GM19238 (cell line): Measurements from ENCODE around the gene TIMM22.
"Not testable (repeated sequence)": the region's sequence is repeated elsewhere in the genome, so short reads cannot be mapped to it uniquely, and the experiment has no call there.

Source experiments
- DNase-seq: peaks from one replicate; pipeline ENCODE4 v3.0.0; 2011; ENCODE audit warnings: low spot score; ENCODE audit not compliant: insufficient read length

TIMM22 gene

GRCh38 chr17:996554-997344 is at the start of gene TIMM22:
Gene TIMM22 (plus strand): TSS chr17:997129. CDS start chr17:997143, 14 bp downstream.
- peak; percentile 95 for DNase-seq

- no peak for DNase-seq
These were observed 48.6 kb upstream of the TIMM22 start for GRCh38 chr17:948284-948852.

DNA sequence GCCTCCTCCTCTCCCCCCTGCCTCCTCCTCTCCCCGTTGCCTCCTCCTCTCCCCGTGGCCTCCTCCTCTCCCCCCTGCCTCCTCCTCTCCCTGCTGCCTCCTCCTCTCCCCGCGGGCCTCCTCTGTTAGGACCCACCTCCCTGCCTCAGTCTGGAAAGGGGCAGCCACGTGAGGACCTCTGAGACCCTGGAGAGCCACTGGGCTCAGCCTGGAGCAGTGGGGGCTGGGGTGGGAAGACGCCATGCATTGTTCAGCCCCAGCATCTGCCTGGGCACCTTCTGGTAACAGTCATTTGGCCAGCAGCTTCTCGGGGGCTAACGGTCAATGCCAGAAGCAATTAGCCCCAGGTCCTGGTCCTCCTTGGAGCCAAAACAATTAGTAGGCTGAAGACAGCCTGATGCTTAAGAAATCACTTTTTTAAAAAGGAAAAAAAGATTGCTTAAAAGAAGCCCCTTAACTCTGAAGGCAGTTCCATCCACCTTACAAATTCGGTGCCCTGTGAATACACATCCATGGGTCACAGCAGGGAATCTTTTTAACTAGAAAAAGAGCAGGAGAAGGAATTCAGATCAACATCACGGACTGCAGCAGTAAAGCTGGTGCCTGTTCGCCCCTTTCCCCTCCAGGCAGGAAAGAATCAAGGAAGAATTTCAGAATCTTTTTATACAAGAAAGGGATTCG is 47.2 kb upstream of the TIMM22 start:
- DNase-seq, result no peak

GRCh38 chr17:951325-952132 is 45.4 kb upstream of the TIMM22 start:
- no peak for DNase-seq

- DNase-seq, result not testable (repeated sequence)
These were observed 44.3 kb upstream of the TIMM22 start for GRCh38 chr17:952592-952991.

DNA sequence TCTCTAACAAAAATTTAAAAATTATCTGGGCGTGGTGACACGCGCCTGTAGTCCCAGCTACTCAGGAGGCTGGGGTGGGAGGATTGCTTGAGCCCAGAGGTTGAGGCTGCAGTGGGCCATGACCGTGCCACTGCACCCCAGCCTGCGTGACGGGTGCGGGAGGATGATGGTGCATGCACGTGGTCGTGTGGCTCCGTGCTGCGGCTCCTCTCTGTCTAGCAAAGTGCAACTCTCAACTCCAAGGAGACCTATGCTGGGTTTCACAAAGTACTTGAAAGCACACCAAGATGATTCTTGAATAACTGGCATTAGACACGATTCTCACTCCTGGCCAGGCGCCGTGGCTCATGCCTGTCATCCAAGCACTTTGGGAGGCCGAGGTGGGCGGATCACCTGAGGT is 43.2 kb upstream of the TIMM22 start:
- DNase-seq, result no peak

DNA sequence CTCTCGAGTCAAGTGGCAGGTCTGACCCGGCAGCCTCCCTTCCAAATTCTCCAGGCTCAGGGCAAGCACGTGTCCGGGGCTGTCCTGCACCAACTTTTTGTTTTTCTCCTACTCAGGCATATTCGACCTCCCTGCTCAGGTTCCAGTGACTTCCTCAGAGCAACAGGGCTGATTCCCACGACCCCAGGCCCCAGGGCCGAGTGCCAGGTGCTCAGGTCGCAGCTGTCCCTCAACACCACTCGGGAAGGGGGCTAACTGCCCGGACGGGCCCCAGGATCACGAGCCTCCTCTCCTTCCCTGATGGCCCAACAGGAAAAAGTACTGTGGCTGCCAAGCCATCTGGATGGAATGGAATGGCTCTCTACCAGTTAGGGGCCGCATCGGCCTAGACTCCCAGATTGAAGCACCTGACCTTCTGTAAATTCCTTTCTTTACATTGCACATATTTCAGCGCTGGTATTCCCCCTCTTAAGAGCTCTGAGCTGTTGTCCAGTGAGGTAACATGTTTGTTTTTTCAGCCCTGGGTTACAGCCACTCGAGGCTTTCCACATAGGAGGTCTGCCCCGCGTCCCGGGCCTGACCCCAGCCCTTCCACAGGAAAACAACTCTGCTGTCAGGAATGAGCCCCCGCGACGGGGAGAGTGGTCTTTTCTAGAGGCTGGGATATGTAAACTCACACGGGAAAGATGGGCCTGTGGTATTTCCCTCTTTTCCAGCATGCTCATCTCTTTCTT is 42.3 kb upstream of the TIMM22 start:
- no peak for DNase-seq

GRCh38 chr17:956905-957304 is 40.0 kb upstream of the TIMM22 start:
- DNase-seq, result no peak

- DNase-seq, result no peak
These were observed 39.0 kb upstream of the TIMM22 start for GRCh38 chr17:957856-958421.

DNA sequence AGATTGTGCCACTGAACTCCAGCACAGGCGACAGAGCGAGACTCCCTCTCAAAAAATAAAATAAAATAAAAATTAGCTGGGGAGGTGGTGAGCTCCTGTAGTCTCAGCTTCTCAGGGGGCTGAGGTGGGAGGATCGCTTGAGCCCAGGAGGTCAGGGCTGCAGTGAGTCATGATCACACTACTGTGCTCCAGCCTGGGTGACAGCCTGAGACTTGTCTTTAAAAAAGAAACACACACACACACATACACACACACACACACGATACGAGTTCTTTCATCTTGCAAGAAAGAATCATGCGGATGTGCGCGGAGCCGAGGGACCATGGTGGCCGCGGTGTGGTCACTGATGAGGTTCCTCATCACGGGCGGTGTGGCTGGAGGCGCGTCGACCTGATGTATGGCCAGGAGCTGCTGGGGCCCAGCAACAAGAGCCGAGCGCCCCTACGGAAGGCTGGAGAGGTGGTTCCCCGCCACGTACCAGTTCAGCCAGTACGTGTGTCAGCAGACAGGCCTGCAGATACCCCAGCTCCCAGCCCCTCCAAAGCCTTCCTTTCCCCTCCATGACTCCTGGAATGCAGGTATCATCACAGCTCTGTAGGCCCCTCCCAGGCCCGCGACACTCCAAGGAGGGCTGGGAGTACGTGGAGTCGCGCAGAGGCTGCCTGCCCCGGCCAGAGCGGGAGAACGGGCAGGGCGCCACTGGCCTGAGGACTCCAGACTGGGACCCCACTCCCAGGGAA is 38.0 kb upstream of the TIMM22 start:
- DNase-seq, result no peak

- no peak for DNase-seq
These were observed 34.8 kb upstream of the TIMM22 start for GRCh38 chr17:962166-962565.

- no peak for DNase-seq
These were observed 34.3 kb upstream of the TIMM22 start for GRCh38 chr17:962670-963069.

DNA sequence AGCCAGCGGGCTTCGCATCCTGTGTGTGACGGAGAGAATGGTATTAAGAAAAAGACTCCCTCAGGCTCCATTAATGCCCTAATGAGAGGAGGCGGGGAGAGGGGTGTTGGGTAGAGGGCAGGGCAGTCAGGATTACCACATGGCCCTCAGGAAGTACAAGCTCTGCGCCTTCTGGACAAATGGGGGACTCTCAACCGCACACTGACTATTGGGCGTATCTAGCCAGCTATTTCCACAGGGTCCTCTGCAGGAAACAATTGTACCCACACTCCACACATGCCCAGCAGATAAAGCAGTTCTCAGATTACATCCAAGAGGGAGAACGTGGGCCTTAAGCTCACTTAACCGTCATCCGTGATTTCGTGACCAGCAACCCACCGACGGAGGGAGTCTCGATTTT is 32.1 kb upstream of the TIMM22 start:
- no peak for DNase-seq

GRCh38 chr17:965311-965989 is 31.5 kb upstream of the TIMM22 start:
- DNase-seq, result no peak

DNA sequence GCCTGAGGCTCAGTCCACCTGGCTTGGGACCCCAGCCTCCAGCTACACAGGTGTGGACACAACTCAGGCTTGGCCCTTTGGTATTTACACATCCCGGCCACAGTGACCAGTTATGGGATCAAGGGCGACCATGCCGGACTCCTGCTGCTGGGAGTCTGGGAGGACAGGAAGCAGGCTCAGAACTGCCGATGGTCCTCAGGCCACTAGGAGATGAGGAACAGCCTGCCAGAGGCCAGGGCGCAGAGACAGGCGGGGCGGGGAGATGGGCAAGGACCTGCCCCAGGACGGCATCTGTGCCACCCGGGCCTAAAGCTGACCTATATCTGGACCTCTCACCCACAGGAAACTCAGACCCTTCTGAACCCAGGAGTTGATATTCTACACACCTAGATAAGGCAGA is 29.8 kb upstream of the TIMM22 start:
- no peak for DNase-seq

- no peak for DNase-seq
These were observed 27.9 kb upstream of the TIMM22 start for GRCh38 chr17:968812-969730.

DNA sequence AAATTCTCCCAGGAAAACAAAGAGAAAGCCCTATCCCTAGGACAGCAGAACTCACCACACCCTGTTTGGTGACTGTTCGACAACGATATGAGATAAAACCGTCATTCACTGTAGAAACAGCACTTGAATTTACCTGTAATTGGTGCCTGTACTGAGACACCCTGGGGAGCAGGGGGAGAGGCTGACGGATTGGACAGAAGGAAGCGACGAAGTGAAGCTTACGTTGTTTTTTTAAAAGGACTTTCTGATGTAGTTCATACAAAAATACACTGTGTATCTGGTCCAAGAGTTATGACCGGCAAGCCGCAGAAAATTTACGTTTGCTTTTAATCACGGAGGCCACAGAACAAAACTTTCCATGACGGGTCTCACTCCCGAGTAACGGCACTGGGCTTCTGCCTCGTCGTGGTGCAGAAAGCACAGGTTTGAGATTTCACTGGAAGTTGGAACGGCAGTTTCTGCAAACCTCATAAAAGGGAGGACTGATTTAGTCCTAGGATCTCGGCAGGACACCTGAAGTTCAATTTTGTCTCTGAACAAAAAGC is 27.0 kb upstream of the TIMM22 start:
- no peak for DNase-seq

DNA sequence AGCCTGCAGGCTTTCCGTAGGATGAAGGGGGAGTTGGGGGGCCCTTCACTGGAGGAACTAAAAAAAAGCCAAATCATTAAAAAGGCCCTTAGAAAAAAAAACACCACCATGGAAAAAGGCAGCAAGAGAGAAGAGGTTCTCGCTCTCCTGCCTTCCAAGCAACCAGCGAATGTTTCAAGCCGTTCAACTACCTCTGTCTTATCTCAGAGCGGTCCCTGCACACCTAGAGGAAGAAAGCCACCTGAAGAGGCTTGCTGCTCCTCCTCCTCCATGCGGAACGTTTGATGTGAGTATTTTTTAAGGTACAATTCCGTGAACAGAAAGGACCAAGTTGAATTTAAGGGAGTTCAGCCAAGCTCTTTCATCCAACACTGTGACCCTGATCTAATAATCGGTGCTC is 26.6 kb upstream of the TIMM22 start:
- no peak for DNase-seq
